H9 (cell line): ENCODE results near the gene PPP3CA. TPM values are rescaled to one million over a fixed set of nuclear protein-coding genes. Genes with fewer than 3 reads are reported as not detected.

Experiments used
- DNase-seq: peaks from one replicate; pipeline ENCODE4 v3.0.0-alpha.2; 2017
- H2AFZ ChIP-seq: one replicate; pipeline ENCODE4 v1.6.1; 2013; ENCODE audit warnings: mild to moderate bottlenecking, low read length, control low read depth, moderate library complexity
- H2AK5ac ChIP-seq: 2 replicates; pipeline ENCODE4 v1.6.1; 2013; ENCODE audit warnings: low read length, control low read depth, mixed read lengths; ENCODE audit not compliant: insufficient read length
- H2BK120ac ChIP-seq: one replicate; pipeline ENCODE4 v1.6.1; 2013; ENCODE audit warnings: low read depth, mild to moderate bottlenecking, low read length, control low read depth, inconsistent platforms; ENCODE audit not compliant: poor library complexity, severe bottlenecking
- H2BK12ac ChIP-seq: 2 replicates; pipeline ENCODE4 v1.6.1; 2013; ENCODE audit warnings: low read length, control low read depth, mixed read lengths, low read depth; ENCODE audit not compliant: insufficient read length
- H2BK15ac ChIP-seq: 2 replicates; pipeline ENCODE4 v1.6.1; 2013; ENCODE audit warnings: low read depth, low read length, control low read depth
- H2BK20ac ChIP-seq: one replicate; pipeline ENCODE4 v1.6.1; 2013; ENCODE audit warnings: low read depth, mild to moderate bottlenecking, low read length, control low read depth, inconsistent platforms; ENCODE audit not compliant: poor library complexity, severe bottlenecking
- H2BK5ac ChIP-seq: 2 replicates; pipeline ENCODE4 v1.6.1; 2013; ENCODE audit warnings: low read length, control low read depth, mixed read lengths; ENCODE audit not compliant: insufficient read length
- H3K14ac ChIP-seq: 2 replicates; pipeline ENCODE4 v1.6.1; 2013; ENCODE audit warnings: low read length, control low read depth; ENCODE audit not compliant: insufficient read depth
- H3K18ac ChIP-seq: 2 replicates; pipeline ENCODE4 v1.6.1; 2013; ENCODE audit warnings: low read depth, mild to moderate bottlenecking, mixed read lengths, low read length, control low read depth; ENCODE audit not compliant: insufficient read length
- H3K23ac ChIP-seq: 2 replicates; pipeline ENCODE4 v1.6.1; 2013; ENCODE audit warnings: low read length, control low read depth, mixed read lengths, low read depth; ENCODE audit not compliant: insufficient read length
- H3K23me2 ChIP-seq: 2 replicates; pipeline ENCODE4 v1.6.1; 2013; ENCODE audit warnings: low read depth, mild to moderate bottlenecking, mixed read lengths, low read length, control low read depth; ENCODE audit not compliant: insufficient read length, poor library complexity, severe bottlenecking
- H3K27ac ChIP-seq: 2 replicates; pipeline ENCODE4 v1.5.1; 2013; ENCODE audit warnings: low read length, control low read depth, mixed read lengths, low read depth; ENCODE audit not compliant: insufficient read length
- H3K27me3 ChIP-seq: 2 replicates; pipeline ENCODE4 v1.6.1; 2013; ENCODE audit warnings: low read length, control low read depth, inconsistent platforms; ENCODE audit not compliant: insufficient read depth
- H3K4ac ChIP-seq: 2 replicates; pipeline ENCODE4 v1.6.1; 2013; ENCODE audit warnings: low read depth, mild to moderate bottlenecking, control low read depth, inconsistent platforms, low read length, moderate library complexity
- H3K4me1 ChIP-seq: 2 replicates; pipeline ENCODE4 v1.6.1; 2013; ENCODE audit warnings: low read length, control low read depth, inconsistent platforms; ENCODE audit not compliant: insufficient read depth
- H3K4me2 ChIP-seq: 2 replicates; pipeline ENCODE4 v1.6.1; 2013; ENCODE audit warnings: low read length, control low read depth, mixed read lengths; ENCODE audit not compliant: insufficient read length, insufficient read depth
- H3K56ac ChIP-seq: 2 replicates; pipeline ENCODE4 v1.6.1; 2013; ENCODE audit warnings: low read depth, mild to moderate bottlenecking, mixed read lengths, low read length, control low read depth; ENCODE audit not compliant: insufficient read length
- H3K79me1 ChIP-seq: 2 replicates; pipeline ENCODE4 v1.6.1; 2013; ENCODE audit warnings: low read depth, mild to moderate bottlenecking, moderate library complexity, low read length, control low read depth, inconsistent platforms; ENCODE audit not compliant: insufficient read depth, poor library complexity, severe bottlenecking
- H3K79me2 ChIP-seq: 2 replicates; pipeline ENCODE4 v1.6.1; 2013; ENCODE audit warnings: low read length, control low read depth, inconsistent platforms; ENCODE audit not compliant: insufficient read depth
- H3K9ac ChIP-seq: 2 replicates; pipeline ENCODE4 v1.6.1; 2013; ENCODE audit warnings: low read length, control low read depth, mixed read lengths; ENCODE audit not compliant: insufficient read length; ENCODE audit errors: extremely low read depth
- H3K9me3 ChIP-seq: one replicate; pipeline ENCODE4 v1.6.1; 2013; ENCODE audit warnings: low read depth, low read length, inconsistent platforms; ENCODE audit not compliant: control insufficient read depth
- H3T11ph ChIP-seq: one replicate; pipeline ENCODE4 v1.6.1; 2013; ENCODE audit warnings: mild to moderate bottlenecking, low read length, control low read depth, inconsistent platforms
- H4K20me1 ChIP-seq: one replicate; pipeline ENCODE4 v1.6.1; 2013; ENCODE audit not compliant: control insufficient read depth, insufficient read length, insufficient read depth
- H4K5ac ChIP-seq: 2 replicates; pipeline ENCODE4 v1.6.1; 2013; ENCODE audit warnings: low read depth, mild to moderate bottlenecking, mixed read lengths, low read length, control low read depth; ENCODE audit not compliant: insufficient read length
- H4K8ac ChIP-seq: replicated peaks from 2 replicates; pipeline ENCODE4 v1.6.1; 2013; ENCODE audit warnings: low read length, control low read depth, mixed read lengths, low read depth; ENCODE audit not compliant: insufficient read length
- H4K91ac ChIP-seq: 2 replicates; pipeline ENCODE4 v1.6.1; 2013; ENCODE audit warnings: low read depth, mild to moderate bottlenecking, moderate library complexity, mixed read lengths, low read length, control low read depth; ENCODE audit not compliant: insufficient read length
- H3K27ac Mint-ChIP-seq, 3 experiments: 2 replicates in 2 of 3; 3 replicates in 1 of 3; pipeline ENCODE4 v1.8.0; 2020 to 2021; ENCODE audit warnings: mixed read lengths in 3 of 3, mild to moderate bottlenecking in 1 of 3, moderate library complexity in 1 of 3
- H3K27me3 Mint-ChIP-seq: 2 replicates; pipeline ENCODE4 v1.8.0; 2021; ENCODE audit warnings: low read depth, mild to moderate bottlenecking, moderate library complexity, mixed read lengths
- H3K36me3 Mint-ChIP-seq, 3 experiments: 2 replicates in 2 of 3; 3 replicates in 1 of 3; pipeline ENCODE4 v1.8.0; 2020 to 2021; ENCODE audit warnings: low read depth in 3 of 3, mixed read lengths in 3 of 3; ENCODE audit not compliant: insufficient read depth in 1 of 3
- H3K4me1 Mint-ChIP-seq, 2 experiments: 2 replicates each; pipeline ENCODE4 v1.8.0; 2020; ENCODE audit warnings: mixed read lengths in 2 of 2
- H3K4me3 Mint-ChIP-seq, 2 experiments: 2 replicates in 1 of 2; 3 replicates in 1 of 2; pipeline ENCODE4 v1.8.0; 2020 to 2021; ENCODE audit warnings: mild to moderate bottlenecking in 2 of 2, mixed read lengths in 2 of 2, moderate library complexity in 1 of 2
- H3K9me3 Mint-ChIP-seq, 2 experiments: 2 replicates in 1 of 2; 3 replicates in 1 of 2; pipeline ENCODE4 v1.8.0; 2020; ENCODE audit warnings: mild to moderate bottlenecking in 2 of 2, mixed read lengths in 2 of 2, moderate library complexity in 1 of 2
- CTCF ChIP-seq: fragments of 200-600 bp; sonication (generic); conservative IDR thresholded peaks from 3 replicates; pipeline ENCODE4 v1.8.0; 2021; ENCODE audit warnings: antibody characterized with exemption, mild to moderate bottlenecking
- WGBS: extraction: QIAGEN DNeasy Blood & Tissue Kit; methylation state at CpG from one replicate; pipeline ENCODE4 v1.1.7; 2013; ENCODE audit warnings: missing lambda C conversion rate, low lambda C conversion rate, mixed read lengths; ENCODE audit not compliant: insufficient read length; ENCODE audit errors: extremely low coverage; 5-methylcytosine and 5-hydroxymethylcytosine counted together
- total RNA-seq: library from RNA; stranded (reverse); gene quantifications from 2 replicates; pipeline ENCODE4 v1.2.1, GENCODE V29; 2021

PPP3CA gene
- total RNA-seq, 1 experiment from 2014 or later, result 16.8 TPM

GRCh38 chr4:101254776-101255175 lies 92.5 kb downstream of the PPP3CA start:
- Mint-ChIP-seq H3K9me3 (no peaks in the 10 kb centered on the region), H3K27ac (no peak overlapping the region), H3K27me3 (no peaks in the 10 kb centered on the region), H3K4me3 (no peak overlapping the region), H3K4me1 (peaks cover 10 to 16% of the 10 kb centered on the region in 2 experiments), H3K36me3 (peaks cover 0 to 4% (median 0%) of the 10 kb centered on the region in 3 experiments; a peak in 3 of 7 replicates)
- no peaks in the 10 kb centered on the region; the same call in 1 of the 2 replicates for H3K4me1 ChIP-seq
- H3K9me3 ChIP-seq, result no peaks in the 10 kb centered on the region
- no peak overlapping the region for H3K4ac ChIP-seq
- no peaks in the 10 kb centered on the region for H3K79me1 ChIP-seq
- no peak overlapping the region for H2BK120ac ChIP-seq
- H4K91ac ChIP-seq, result no peak overlapping the region
- H2AFZ ChIP-seq, result no peak overlapping the region
- H3K27me3 ChIP-seq, result no peaks in the 10 kb centered on the region
- no peak overlapping the region for H3K14ac ChIP-seq
- no peak overlapping the region for H3K27ac ChIP-seq
- no peak overlapping the region for H2BK5ac ChIP-seq
- H3T11ph ChIP-seq, result no peak overlapping the region
- H2BK12ac ChIP-seq, result no peak overlapping the region
- no peaks in the 10 kb centered on the region for H4K20me1 ChIP-seq
- DNase-seq, result no peak
- no peak overlapping the region for H3K18ac ChIP-seq
- no peak overlapping the region for H2BK15ac ChIP-seq
- no peak overlapping the region for H3K23ac ChIP-seq
- no peak overlapping the region for H4K8ac ChIP-seq
- no peak for TF ChIP-seq CTCF
- no peak overlapping the region for H3K4me2 ChIP-seq
- H3K9ac ChIP-seq, result no peak overlapping the region
- H2BK20ac ChIP-seq, result no peak overlapping the region
- no CpG with 5 or more reads among the region's 4 CpGs for WGBS
- no peak overlapping the region for H2AK5ac ChIP-seq
- no peak overlapping the region for H4K5ac ChIP-seq
- no peaks in the 10 kb centered on the region for H3K23me2 ChIP-seq
- no peak overlapping the region for H3K56ac ChIP-seq
- H3K79me2 ChIP-seq, result peaks cover 1% of the 10 kb centered on the region; the same call in 1 of the 2 replicates
